IMR-90 (cell line): ENCODE results near the gene PCYT1A. TPM values are rescaled to one million over a fixed set of nuclear protein-coding genes. Genes with fewer than 3 reads are reported as not detected.

Experiments used
- ATAC-seq: fragments of 200-7000 bp; cut with Tn5 transposase; 2 replicates; pipeline ENCODE4 v1.9.1; 2020; ENCODE audit warnings: low read depth, mild to moderate bottlenecking, moderate library complexity
- BruUV-seq: library from RNA; stranded (reverse); fragments of 400-500 nt; replicated peaks from 2 replicates; lab custom pipeline; 2021; lab: Mats Ljungman, UMichigan
- CTCF ChIA-PET: fragments of 300-600 bp; formaldehyde crosslinking; extraction: SDS; loops from one replicate; lab custom pipeline; 2021; ENCODE audit warnings: antibody characterized with exemption; lab: Yijun Ruan, JAX
- POLR2A ChIA-PET: fragments of 300-600 bp; sonication (Branson Sonifier 250); formaldehyde crosslinking; loops from one replicate; lab custom pipeline; 2022; ENCODE audit warnings: antibody characterized with exemption; ENCODE audit not compliant: unreplicated experiment; lab: Charles Lee
- DNase-seq: peaks from one replicate; pipeline ENCODE4 v3.0.0; 2013
- H2AFZ ChIP-seq: replicated peaks from 2 replicates; pipeline ENCODE3; 2013; ENCODE audit warnings: low read length, mild to moderate bottlenecking; ENCODE audit not compliant: poor library complexity
- H2AK5ac ChIP-seq: 2 replicates; pipeline ENCODE4 v1.6.1; 2013; ENCODE audit warnings: low read depth, low read length, inconsistent platforms
- H2AK9ac ChIP-seq: replicated peaks from 2 replicates; pipeline ENCODE3; 2013; ENCODE audit warnings: mild to moderate bottlenecking, low read depth, low read length, moderate library complexity; ENCODE audit not compliant: poor library complexity
- H2BK120ac ChIP-seq: 2 replicates; pipeline ENCODE4 v1.6.1; 2013; ENCODE audit warnings: low read depth, low read length, inconsistent platforms
- H2BK15ac ChIP-seq: 3 replicates; pipeline ENCODE4 v1.6.1; 2013; ENCODE audit warnings: low read depth, low read length, inconsistent platforms
- H2BK20ac ChIP-seq: 2 replicates; pipeline ENCODE4 v1.6.1; 2013; ENCODE audit warnings: low read depth, mild to moderate bottlenecking, inconsistent platforms, low read length, moderate library complexity
- H2BK5ac ChIP-seq: 2 replicates; pipeline ENCODE4 v1.6.1; 2013; ENCODE audit warnings: mild to moderate bottlenecking, low read depth, low read length, inconsistent platforms; ENCODE audit not compliant: poor library complexity, severe bottlenecking
- H3K14ac ChIP-seq: replicated peaks from 2 replicates; pipeline ENCODE4 v1.6.1; 2013; ENCODE audit warnings: low read depth, low read length, inconsistent platforms
- H3K18ac ChIP-seq: 2 replicates; pipeline ENCODE4 v1.6.1; 2013; ENCODE audit warnings: low read depth, low read length, control low read depth
- H3K23ac ChIP-seq: 2 replicates; pipeline ENCODE4 v1.6.1; 2013; ENCODE audit warnings: low read depth, low read length, inconsistent platforms
- H3K27ac ChIP-seq: 2 replicates; pipeline ENCODE4 v1.5.1; 2013; ENCODE audit warnings: mild to moderate bottlenecking, control low read depth, low read length; ENCODE audit not compliant: insufficient read depth
- H3K27me3 ChIP-seq: 2 replicates; pipeline ENCODE4 v1.6.1; 2013; ENCODE audit warnings: low read length; ENCODE audit not compliant: control insufficient read depth, insufficient read depth
- H3K36me3 ChIP-seq: 2 replicates; pipeline ENCODE4 v1.6.1; 2013; ENCODE audit warnings: low read length, mixed read lengths; ENCODE audit not compliant: control insufficient read depth, insufficient read depth
- H3K4ac ChIP-seq: 2 replicates; pipeline ENCODE4 v1.6.1; 2013; ENCODE audit warnings: low read depth, low read length, inconsistent platforms
- H3K4me1 ChIP-seq: 2 replicates; pipeline ENCODE4 v1.6.1; 2013; ENCODE audit warnings: low read length, mixed read lengths; ENCODE audit not compliant: control insufficient read depth, insufficient read depth
- H3K4me2 ChIP-seq: 2 replicates; pipeline ENCODE4 v1.6.1; 2013; ENCODE audit warnings: low read depth, mild to moderate bottlenecking, control low read depth, low read length, moderate library complexity
- H3K4me3 ChIP-seq: 2 replicates; pipeline ENCODE4 v1.5.1; 2013; ENCODE audit warnings: low read depth, mild to moderate bottlenecking, control low read depth, low read length, moderate library complexity; ENCODE audit not compliant: insufficient read depth
- H3K56ac ChIP-seq: 2 replicates; pipeline ENCODE4 v1.6.1; 2013; ENCODE audit warnings: low read length, inconsistent platforms; ENCODE audit not compliant: insufficient read depth; ENCODE audit errors: extremely low read depth
- H3K79me1 ChIP-seq, 2 experiments: 2 replicates each; pipeline ENCODE4 v1.6.1; 2013; ENCODE audit warnings: low read length in 2 of 2, inconsistent platforms in 1 of 2, low read depth in 1 of 2
- H3K9ac ChIP-seq: 2 replicates; pipeline ENCODE4 v1.6.1; 2013; ENCODE audit warnings: low read depth, low read length, control low read depth
- H3K9me1 ChIP-seq: 2 replicates; pipeline ENCODE4 v1.6.1; 2013; ENCODE audit warnings: low read length, inconsistent platforms; ENCODE audit not compliant: insufficient read depth
- H3K9me3 ChIP-seq: 2 replicates; pipeline ENCODE4 v1.6.1; 2013; ENCODE audit warnings: low read length; ENCODE audit not compliant: control insufficient read depth, insufficient read depth
- H4K20me1 ChIP-seq: 2 replicates; pipeline ENCODE4 v1.6.1; 2013; ENCODE audit warnings: low read length, inconsistent platforms; ENCODE audit not compliant: insufficient read depth
- H4K5ac ChIP-seq: 2 replicates; pipeline ENCODE4 v1.6.1; 2013; ENCODE audit warnings: mild to moderate bottlenecking, low read depth, low read length, control low read depth
- H4K8ac ChIP-seq, 2 experiments: 2 replicates each; pipeline ENCODE4 v1.6.1; 2013; ENCODE audit warnings: low read depth in 2 of 2, low read length in 2 of 2, control low read depth in 1 of 2, inconsistent platforms in 1 of 2
- H4K91ac ChIP-seq: 2 replicates; pipeline ENCODE4 v1.6.1; 2013; ENCODE audit warnings: low read depth, low read length, inconsistent platforms; ENCODE audit not compliant: insufficient read depth
- BHLHE40 ChIP-seq: fragments of 150-350 bp; IDR thresholded peaks from 2 replicates; pipeline ENCODE4 v1.6.1; 2016; ENCODE audit warnings: mild to moderate bottlenecking, low read depth, low read length
- CEBPB ChIP-seq: IDR thresholded peaks from 2 replicates; pipeline ENCODE4 v1.6.1; 2012; ENCODE audit warnings: low read depth, low read length, improper control_type of control experiment
- FOS ChIP-seq: fragments of 150-350 bp; IDR thresholded peaks from 2 replicates; pipeline ENCODE4 v1.6.1; 2016; ENCODE audit warnings: low read depth, low read length
- MAFK ChIP-seq: IDR thresholded peaks from 2 replicates; pipeline ENCODE4 v1.6.1; 2012; ENCODE audit warnings: low read depth, low read length, improper control_type of control experiment
- MAZ ChIP-seq: IDR thresholded peaks from 2 replicates; pipeline ENCODE4 v1.6.1; 2012; ENCODE audit warnings: low read depth, mild to moderate bottlenecking, low read length, improper control_type of control experiment, moderate library complexity, borderline replicate concordance
- MXI1 ChIP-seq: IDR thresholded peaks from 2 replicates; pipeline ENCODE4 v1.6.1; 2012; ENCODE audit warnings: low read depth, mild to moderate bottlenecking, low read length, moderate library complexity, borderline replicate concordance
- POLR2A ChIP-seq: IDR thresholded peaks from 2 replicates; pipeline ENCODE4 v1.6.1; 2012; ENCODE audit warnings: mild to moderate bottlenecking, low read depth, low read length
- RFX5 ChIP-seq: IDR thresholded peaks from 2 replicates; pipeline ENCODE4 v1.8.0; 2012; ENCODE audit warnings: low read depth, mild to moderate bottlenecking, low read length, moderate library complexity
- SMC3 ChIP-seq: fragments of 150-350 bp; IDR thresholded peaks from 2 replicates; pipeline ENCODE4 v1.6.1; 2016; ENCODE audit warnings: low read depth, mild to moderate bottlenecking, antibody characterized with exemption, low read length, moderate library complexity
- WGBS, 2 experiments: methylation state at CpG; one replicate each; pipeline versions ENCODE4 v1.1.5 to v1.1.7; 2013; ENCODE audit warnings: missing lambda C conversion rate in 2 of 2; ENCODE audit not compliant: insufficient read length in 1 of 2; ENCODE audit errors: extremely low coverage in 2 of 2; 5-methylcytosine and 5-hydroxymethylcytosine counted together
- dilution Hi-C: fragments of 300-500 bp; cut with HindIII; formaldehyde crosslinking; loops from one replicate; pipeline ENCODE4 v1.14.3; 2018; ENCODE audit warnings: low sequenced_read_pairs; ENCODE audit not compliant: unreplicated experiment
- in situ Hi-C: fragments of 300-500 bp; cut with MboI; formaldehyde crosslinking; loops from 3 replicates; pipeline ENCODE4 v1.14.3; 2019; ENCODE audit warnings: low sequenced_read_pairs, inconsistent platforms, mixed read lengths
- intact Hi-C: fragments of 100-400 bp; cut with micrococcal nuclease; formaldehyde crosslinking; loops from 2 replicates; pipeline ENCODE4 v1.10.0; 2022
- polyA plus RNA-seq, 3 experiments: library from polyadenylated mRNA; depleted of rRNA; stranded (reverse); fragments of >200 nt; gene quantifications; 2 replicates each; pipeline ENCODE4 v1.2.3, GENCODE V29; 2012; ENCODE audit warnings: low replicate concordance in 1 of 3
- total RNA-seq: library from RNA; depleted of rRNA; stranded (reverse); fragments of >200 nt; gene quantifications from 2 replicates; pipeline ENCODE4 v1.2.3, GENCODE V29; 2012
- TF ChIP-seq, protein P1 (sequence below): conservative IDR thresholded peaks from 2 replicates; pipeline ENCODE4 v1.5.1; 2012; ENCODE audit warnings: mild to moderate bottlenecking, low read depth, low read length, improper control_type of control experiment
- TF ChIP-seq, protein P2 (sequence below): fragments of 150-350 bp; IDR thresholded peaks from 2 replicates; pipeline ENCODE4 v1.6.1; 2017; ENCODE audit warnings: mild to moderate bottlenecking, antibody characterized with exemption, low read length, low read depth

The PCYT1A gene
- total and polyA plus RNA-seq, 2 of the 4 experiments (the other 2 are of a cell fraction), result 62.8 to 127 TPM

DNA sequence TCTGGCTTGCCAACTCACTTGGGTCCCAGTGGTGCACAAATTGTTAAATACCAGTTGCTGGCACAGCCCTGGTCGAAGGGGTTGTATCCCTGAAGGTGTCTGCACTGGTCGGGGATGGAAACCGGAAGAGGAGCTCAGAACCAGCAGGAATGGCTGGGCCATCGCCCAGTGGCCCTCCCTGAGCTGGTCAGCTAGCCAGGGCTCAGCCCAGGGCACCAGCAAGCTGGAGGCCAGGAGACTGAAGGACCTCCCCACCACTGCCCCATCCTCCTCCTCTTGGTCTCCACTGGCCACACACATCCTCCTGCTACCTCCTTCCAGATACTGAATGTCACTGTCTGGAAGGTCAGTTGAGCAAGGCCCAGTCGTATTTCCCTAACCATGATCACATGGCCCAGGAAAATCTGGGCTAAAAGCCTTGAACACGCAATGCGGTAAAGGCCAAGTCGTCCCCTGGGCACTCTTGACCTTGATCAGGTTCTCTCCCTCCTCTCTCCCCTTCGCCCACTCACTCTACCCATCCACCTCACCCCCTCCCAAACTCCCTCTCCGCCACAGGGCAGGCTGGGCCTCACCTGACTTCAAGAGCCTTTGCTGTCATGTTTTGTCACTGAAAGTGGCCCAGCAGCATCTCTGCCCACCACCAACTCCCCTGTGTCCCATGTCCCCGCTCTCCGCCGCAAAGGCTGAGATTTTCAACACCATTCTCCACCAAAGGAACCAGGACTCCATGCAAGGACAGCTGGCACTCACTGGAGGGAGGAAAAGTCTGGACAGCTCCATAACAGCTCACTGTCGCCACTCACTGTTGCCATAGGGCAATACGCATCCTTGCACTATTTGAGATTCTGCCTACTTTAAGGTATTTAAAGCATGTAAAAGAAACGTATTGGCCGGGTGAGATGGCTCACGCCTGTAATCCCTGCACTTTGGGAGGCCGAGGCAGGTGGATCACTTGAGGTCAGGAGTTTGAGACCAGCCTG is 88.5 kb downstream of the PCYT1A start (continued):
- TF ChIP-seq POLR2A (no peak), MAFK (no peak), RFX5 (no peak)

DNA sequence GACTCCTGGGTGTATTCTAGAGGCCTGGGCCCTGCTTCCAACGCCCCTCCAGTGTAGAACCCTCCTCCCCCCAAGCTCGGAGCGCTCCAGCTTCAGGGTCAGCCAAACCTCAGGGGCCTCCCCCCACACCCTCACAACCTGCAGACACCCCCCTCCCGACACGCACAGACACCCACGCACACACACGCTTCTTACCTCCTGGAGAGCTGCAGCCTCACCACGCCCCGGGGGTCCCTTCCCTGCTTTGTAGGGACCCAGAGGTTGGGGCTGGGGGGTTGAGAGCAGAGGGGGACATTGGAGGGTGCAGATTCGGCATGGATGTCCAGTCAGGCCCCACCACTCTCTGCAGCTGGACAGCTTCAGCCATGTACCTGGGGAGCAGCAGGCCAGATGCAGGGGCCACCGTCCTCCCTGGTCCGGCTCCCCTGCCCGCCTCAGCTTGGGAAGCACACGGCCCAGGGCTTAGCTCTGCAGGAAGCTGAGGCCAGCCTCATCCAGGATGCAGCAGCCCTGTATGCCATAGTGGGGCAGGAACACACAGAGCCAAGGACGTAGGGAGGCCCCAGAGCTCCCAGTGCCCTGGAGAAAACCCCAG is 89.3 kb downstream of the PCYT1A start:
- Histone ChIP-seq H3K9me1 (no peaks in the 10 kb centered on the region), H3K27me3 (no peaks in the 10 kb centered on the region; the same call in 1 of the 2 replicates), H3K9me3 (no peaks in the 10 kb centered on the region), H3K4ac (no peak overlapping the region), H4K20me1 (no peaks in the 10 kb centered on the region), H3K4me3 (no peak overlapping the region), H3K9ac (no peak overlapping the region), H4K91ac (no peak overlapping the region), H3K27ac (no peak overlapping the region), H3K56ac (no peak overlapping the region), H3K4me1 (no peaks in the 10 kb centered on the region), H3K23ac (no peak overlapping the region), H2BK20ac (no peak overlapping the region), H3K18ac (no peak overlapping the region), H3K36me3 (no peaks in the 10 kb centered on the region), H2AK5ac (no peak overlapping the region), H2BK15ac (no peak overlapping the region), H4K5ac (no peak overlapping the region), H4K8ac (no peak overlapping the region), H3K79me1 (no peaks in the 10 kb centered on the region), H2AFZ (no peak overlapping the region), H3K14ac (no peak overlapping the region), H3K4me2 (no peak overlapping the region), H2BK120ac (no peak overlapping the region), H2AK9ac (no peak overlapping the region), H2BK5ac (no peak overlapping the region)
- dilution Hi-C loops (loop anchor here (25.0 kb wide), 1 partner anchor 136 kb away; no protein-coding TSS in a partner anchor), in situ Hi-C loops (no loop called here), intact Hi-C loops (loop anchor here (5.0 kb wide), 1 partner anchor 346 kb away; no protein-coding TSS in a partner anchor)
- ATAC-seq, result no peak
- no peak for DNase-seq
- WGBS, 2 experiments, result 50% methylated on average over 6 of the region's 15 CpGs; no CpG with 5 or more reads in 1 of the 2 experiments
- no TSS peak for BruUV-seq
- CTCF ChIA-PET, result interaction anchor here (0.8 to 1.5 kb wide), 2 partner anchors 40 to 125 kb away, joined by 3 to 4 read pairs; no protein-coding TSS in a partner anchor
- POLR2A ChIA-PET, result no interaction called here
- no peak for TF ChIP-seq MAZ
- TF ChIP-seq FOS, result no peak
- TF ChIP-seq RFX5, result no peak
- TF ChIP-seq SMC3, result no peak
- no peak for TF ChIP-seq MAFK
- TF ChIP-seq BHLHE40, result no peak
- no peak for TF ChIP-seq MXI1
- TF ChIP-seq CEBPB, result no peak
- TF ChIP-seq, protein P1, sequence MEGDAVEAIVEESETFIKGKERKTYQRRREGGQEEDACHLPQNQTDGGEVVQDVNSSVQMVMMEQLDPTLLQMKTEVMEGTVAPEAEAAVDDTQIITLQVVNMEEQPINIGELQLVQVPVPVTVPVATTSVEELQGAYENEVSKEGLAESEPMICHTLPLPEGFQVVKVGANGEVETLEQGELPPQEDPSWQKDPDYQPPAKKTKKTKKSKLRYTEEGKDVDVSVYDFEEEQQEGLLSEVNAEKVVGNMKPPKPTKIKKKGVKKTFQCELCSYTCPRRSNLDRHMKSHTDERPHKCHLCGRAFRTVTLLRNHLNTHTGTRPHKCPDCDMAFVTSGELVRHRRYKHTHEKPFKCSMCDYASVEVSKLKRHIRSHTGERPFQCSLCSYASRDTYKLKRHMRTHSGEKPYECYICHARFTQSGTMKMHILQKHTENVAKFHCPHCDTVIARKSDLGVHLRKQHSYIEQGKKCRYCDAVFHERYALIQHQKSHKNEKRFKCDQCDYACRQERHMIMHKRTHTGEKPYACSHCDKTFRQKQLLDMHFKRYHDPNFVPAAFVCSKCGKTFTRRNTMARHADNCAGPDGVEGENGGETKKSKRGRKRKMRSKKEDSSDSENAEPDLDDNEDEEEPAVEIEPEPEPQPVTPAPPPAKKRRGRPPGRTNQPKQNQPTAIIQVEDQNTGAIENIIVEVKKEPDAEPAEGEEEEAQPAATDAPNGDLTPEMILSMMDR, result no peak
- TF ChIP-seq, protein P2, sequence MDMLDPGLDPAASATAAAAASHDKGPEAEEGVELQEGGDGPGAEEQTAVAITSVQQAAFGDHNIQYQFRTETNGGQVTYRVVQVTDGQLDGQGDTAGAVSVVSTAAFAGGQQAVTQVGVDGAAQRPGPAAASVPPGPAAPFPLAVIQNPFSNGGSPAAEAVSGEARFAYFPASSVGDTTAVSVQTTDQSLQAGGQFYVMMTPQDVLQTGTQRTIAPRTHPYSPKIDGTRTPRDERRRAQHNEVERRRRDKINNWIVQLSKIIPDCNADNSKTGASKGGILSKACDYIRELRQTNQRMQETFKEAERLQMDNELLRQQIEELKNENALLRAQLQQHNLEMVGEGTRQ, result no peak
